Stomach smooth muscle (tissue), 2 donors: ENCODE results near the gene ITPR1.

ENCODE experiments used
- H3K27ac ChIP-seq: one replicate; pipeline ENCODE4 v1.7.0; 2013; ENCODE audit warnings: mild to moderate bottlenecking, low read length, inconsistent platforms
- H3K27me3 ChIP-seq, 2 donors: one replicate each; pipeline ENCODE4 v1.7.0; 2013; ENCODE audit warnings: low read length in 2 of 2; ENCODE audit not compliant: insufficient read depth in 2 of 2, control insufficient read depth in 1 of 2
- H3K36me3 ChIP-seq, 2 donors: one replicate each; pipeline ENCODE4 v1.7.0; 2013; ENCODE audit warnings: low read length in 2 of 2; ENCODE audit not compliant: control insufficient read depth in 2 of 2, insufficient read depth in 2 of 2
- H3K4me1 ChIP-seq: one replicate; pipeline ENCODE4 v1.7.0; 2013; ENCODE audit warnings: low read length; ENCODE audit not compliant: control insufficient read depth, insufficient read depth
- H3K4me3 ChIP-seq, 2 donors: one replicate each; pipeline ENCODE4 v1.7.0; 2013; ENCODE audit warnings: low read length in 2 of 2
- H3K9ac ChIP-seq, 2 donors: one replicate each; pipeline ENCODE4 v1.7.0; 2013; ENCODE audit warnings: low read length in 2 of 2, mild to moderate bottlenecking in 1 of 2
- H3K9me3 ChIP-seq, 2 donors: one replicate each; pipeline ENCODE4 v1.7.0; 2013; ENCODE audit warnings: low read length in 2 of 2; ENCODE audit not compliant: control insufficient read depth in 2 of 2
- donor health status: healthy.
- donor health status: Pancreatic carcinoma.

Gene ITPR1

GRCh38 chr3:4804161-4805058 is 311.3 kb downstream of the ITPR1 start:
- no peak overlapping the region for H3K27ac ChIP-seq
- peaks cover 8% of the 10 kb centered on the region for H3K4me1 ChIP-seq
- no peaks in the 10 kb centered on the region for H3K27me3 ChIP-seq
- H3K9ac ChIP-seq = no peak overlapping the region
- H3K4me3 ChIP-seq = no peak overlapping the region
- H3K9me3 ChIP-seq = no peaks in the 10 kb centered on the region
- H3K36me3 ChIP-seq = peaks cover 12 to 24% of the 10 kb centered on the region in 2 donors

- H3K4me1 ChIP-seq = peaks cover 4% of the 10 kb centered on the region
- H3K27ac ChIP-seq = no peak overlapping the region
- H3K9ac ChIP-seq = no peak overlapping the region
- no peaks in the 10 kb centered on the region for H3K27me3 ChIP-seq
- H3K4me3 ChIP-seq = no peak overlapping the region
- peaks cover 5 to 25% of the 10 kb centered on the region in 2 donors for H3K36me3 ChIP-seq
- H3K9me3 ChIP-seq = no peaks in the 10 kb centered on the region
Observed at GRCh38 chr3:4805662-4806061, 312.5 kb downstream of the ITPR1 start.

DNA sequence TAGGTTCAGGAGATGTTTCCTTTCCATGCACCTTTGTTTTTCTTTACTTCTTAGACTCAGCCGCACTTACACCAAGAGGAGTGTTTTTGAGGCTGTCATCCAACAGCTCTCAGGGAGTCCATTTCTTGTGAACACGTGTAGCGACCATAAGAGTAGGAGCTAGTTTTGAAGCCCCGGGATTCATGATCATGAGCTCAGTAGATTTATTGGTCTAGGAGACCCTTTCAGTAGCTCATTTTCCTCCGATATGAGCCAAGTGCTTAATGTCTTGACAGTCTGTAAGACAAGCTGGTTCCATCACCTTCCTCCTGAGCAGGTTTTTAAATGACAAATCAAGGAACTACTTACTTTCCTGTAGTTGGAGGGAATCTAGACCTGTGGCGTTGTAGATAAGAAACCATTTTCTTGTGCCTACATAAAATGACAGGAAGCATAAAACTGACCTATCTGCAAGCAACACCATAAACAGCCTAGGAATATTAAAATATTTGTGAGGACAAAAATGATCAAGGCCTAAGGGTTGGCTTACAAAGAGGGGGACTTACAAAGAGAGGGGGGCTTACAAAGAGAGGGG is 313.5 kb downstream of the ITPR1 start:
- H3K36me3 ChIP-seq = peaks cover 5 to 24% of the 10 kb centered on the region in 2 donors
- H3K4me3 ChIP-seq = no peak overlapping the region
- H3K4me1 ChIP-seq = peaks cover 4% of the 10 kb centered on the region
- H3K27me3 ChIP-seq = no peaks in the 10 kb centered on the region
- no peak overlapping the region for H3K27ac ChIP-seq
- no peaks in the 10 kb centered on the region for H3K9me3 ChIP-seq
- H3K9ac ChIP-seq = no peak overlapping the region

- no peaks in the 10 kb centered on the region for H3K27me3 ChIP-seq
- no peaks in the 10 kb centered on the region for H3K9me3 ChIP-seq
- peaks cover 4% of the 10 kb centered on the region for H3K4me1 ChIP-seq
- no peak overlapping the region for H3K9ac ChIP-seq
- no peak overlapping the region for H3K4me3 ChIP-seq
- peaks cover 5 to 20% of the 10 kb centered on the region in 2 donors for H3K36me3 ChIP-seq
- peak overlapping the region; percentile 18 for H3K27ac ChIP-seq
Observed at GRCh38 chr3:4807381-4808280, 314.5 kb downstream of the ITPR1 start.

GRCh38 chr3:4808637-4809036 is 315.5 kb downstream of the ITPR1 start:
- H3K9ac ChIP-seq = no peak overlapping the region
- H3K4me1 ChIP-seq = peaks cover 4% of the 10 kb centered on the region
- H3K27me3 ChIP-seq = no peaks in the 10 kb centered on the region
- peaks cover 9 to 17% of the 10 kb centered on the region in 2 donors for H3K36me3 ChIP-seq
- no peak overlapping the region for H3K4me3 ChIP-seq
- H3K9me3 ChIP-seq = no peaks in the 10 kb centered on the region
- no peak overlapping the region for H3K27ac ChIP-seq

GRCh38 chr3:4809922-4810321 is 316.8 kb downstream of the ITPR1 start:
- peaks cover 15 to 17% of the 10 kb centered on the region in 2 donors for H3K36me3 ChIP-seq
- H3K27ac ChIP-seq = no peak overlapping the region

GRCh38 chr3:4812591-4812990 is 319.4 kb downstream of the ITPR1 start:
- H3K9ac ChIP-seq = no peak overlapping the region
- no peak overlapping the region for H3K4me3 ChIP-seq
- peaks cover 3 to 6% of the 10 kb centered on the region in 2 donors for H3K9me3 ChIP-seq
- peaks cover 19 to 30% of the 10 kb centered on the region in 2 donors for H3K36me3 ChIP-seq
- no peak overlapping the region for H3K27ac ChIP-seq
- H3K27me3 ChIP-seq = no peaks in the 10 kb centered on the region
- peaks cover 4% of the 10 kb centered on the region for H3K4me1 ChIP-seq

More at GRCh38 chr3:4809922-4810321, 316.8 kb downstream of the ITPR1 start:
- peaks cover 3% of the 10 kb centered on the region for H3K4me1 ChIP-seq
- no peaks in the 10 kb centered on the region for H3K9me3 ChIP-seq
- H3K4me3 ChIP-seq = no peak overlapping the region
- H3K27me3 ChIP-seq = no peaks in the 10 kb centered on the region
- no peak overlapping the region for H3K9ac ChIP-seq

DNA sequence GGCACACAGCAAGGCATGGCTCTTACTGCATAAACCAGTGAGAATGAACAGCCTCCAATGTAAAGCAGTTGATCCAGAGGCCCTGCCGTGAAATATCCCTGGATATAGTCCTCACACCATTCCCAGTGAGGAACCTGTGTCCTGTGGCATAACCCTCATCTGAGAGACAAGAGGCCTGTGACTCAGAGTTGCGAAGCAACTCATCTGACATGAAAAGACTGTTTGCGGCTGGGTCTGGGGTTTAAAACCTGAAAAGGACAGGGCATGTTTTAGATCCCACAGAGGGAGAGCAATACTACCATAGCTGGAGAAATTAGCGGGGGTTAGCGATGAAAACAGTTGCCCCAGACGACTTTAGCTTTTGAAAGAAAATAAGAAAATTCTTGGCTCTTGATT is 320.8 kb downstream of the ITPR1 start:
- Histone ChIP-seq H3K27me3 (no peaks in the 10 kb centered on the region), H3K9me3 (peaks cover 3 to 6% of the 10 kb centered on the region in 2 donors), H3K27ac (no peak overlapping the region), H3K4me3 (no peak overlapping the region), H3K9ac (no peak overlapping the region), H3K4me1 (peaks cover 2% of the 10 kb centered on the region), H3K36me3 (peaks cover 28 to 36% of the 10 kb centered on the region in 2 donors)

DNA sequence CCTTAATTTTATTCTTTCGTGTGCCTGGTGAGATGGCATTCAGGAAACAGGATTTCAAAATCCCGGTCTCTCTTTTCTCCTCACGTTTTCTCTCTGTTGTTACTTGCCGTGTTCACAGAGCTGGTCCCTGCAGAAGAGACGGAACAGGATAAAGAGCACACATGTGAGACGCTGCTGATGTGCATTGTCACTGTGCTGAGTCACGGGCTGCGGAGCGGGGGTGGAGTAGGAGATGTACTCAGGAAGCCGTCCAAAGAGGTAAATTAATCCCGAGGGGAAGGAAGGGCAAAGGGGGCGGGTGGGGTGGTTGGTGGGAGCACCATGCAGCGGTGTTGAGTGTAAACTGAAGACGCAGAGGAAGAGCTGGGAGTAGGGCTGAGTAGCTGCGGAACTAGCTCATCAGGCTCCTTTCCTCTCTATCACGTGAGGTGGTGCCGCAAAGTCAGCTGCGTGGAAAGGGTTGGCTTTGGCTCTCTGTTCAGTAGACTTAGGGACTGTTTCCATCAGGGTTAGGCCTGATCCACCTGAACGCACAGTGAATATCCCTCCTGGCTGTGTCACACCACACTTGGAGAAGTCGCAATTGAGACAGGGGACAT is 321.3 kb downstream of the ITPR1 start:
- peaks cover 3 to 6% of the 10 kb centered on the region in 2 donors for H3K9me3 ChIP-seq
- H3K36me3 ChIP-seq = peaks cover 30 to 40% of the 10 kb centered on the region in 2 donors
- H3K27me3 ChIP-seq = no peaks in the 10 kb centered on the region
- no peak overlapping the region for H3K4me3 ChIP-seq
- H3K4me1 ChIP-seq = peaks cover 2% of the 10 kb centered on the region
- H3K9ac ChIP-seq = no peak overlapping the region
- H3K27ac ChIP-seq = no peak overlapping the region

GRCh38 chr3:4814904-4815574 is 321.9 kb downstream of the ITPR1 start:
- Histone ChIP-seq H3K9ac (no peak overlapping the region), H3K27ac (no peak overlapping the region), H3K36me3 (peaks cover 32 to 44% of the 10 kb centered on the region in 2 donors), H3K27me3 (no peaks in the 10 kb centered on the region), H3K4me1 (peaks cover 2% of the 10 kb centered on the region), H3K9me3 (peaks cover 3 to 6% of the 10 kb centered on the region in 2 donors), H3K4me3 (no peak overlapping the region)
